Endodermal cell (in vitro differentiated cells): ENCODE results near the gene PCOLCE2. TPM values are rescaled to one million over a fixed set of nuclear protein-coding genes. Genes with fewer than 3 reads are reported as not detected.

Experiments used
- DNase-seq: peaks from one replicate; pipeline ENCODE4 v3.0.0-alpha.2; 2017
- H3K27ac ChIP-seq: 2 replicates; pipeline ENCODE4 v1.5.1; 2013; ENCODE audit warnings: mild to moderate bottlenecking, low read depth, low read length, moderate library complexity
- H3K27me3 ChIP-seq: 2 replicates; pipeline ENCODE4 v1.6.1; 2013; ENCODE audit warnings: mild to moderate bottlenecking, low read length, moderate library complexity; ENCODE audit not compliant: insufficient read depth, control insufficient read depth, poor library complexity, severe bottlenecking
- H3K36me3 ChIP-seq: 2 replicates; pipeline ENCODE4 v1.7.0; 2013; ENCODE audit warnings: mild to moderate bottlenecking, low read length, moderate library complexity; ENCODE audit not compliant: control insufficient read depth, insufficient read depth
- H3K4me1 ChIP-seq: one replicate; pipeline ENCODE4 v1.7.0; 2013; ENCODE audit warnings: low read length; ENCODE audit not compliant: control insufficient read depth, insufficient read depth
- H3K4me3 ChIP-seq: 2 replicates; pipeline ENCODE4 v1.5.1; 2013; ENCODE audit warnings: mild to moderate bottlenecking, low read length, moderate library complexity
- H3K9ac ChIP-seq: 2 replicates; pipeline ENCODE4 v1.6.1; 2013; ENCODE audit warnings: mild to moderate bottlenecking, low read length, moderate library complexity; ENCODE audit not compliant: poor library complexity, severe bottlenecking; ENCODE audit errors: extremely low read depth
- H3K9me3 ChIP-seq: 2 replicates; pipeline ENCODE4 v1.6.1; 2013; ENCODE audit warnings: mild to moderate bottlenecking, low read length, moderate library complexity; ENCODE audit not compliant: control insufficient read depth
- H3K27ac Mint-ChIP-seq: 2 replicates; pipeline ENCODE4 v1.8.0; 2020; ENCODE audit warnings: mixed read lengths
- H3K27me3 Mint-ChIP-seq: 2 replicates; pipeline ENCODE4 v1.8.0; 2021; ENCODE audit warnings: mild to moderate bottlenecking, mixed read lengths; ENCODE audit not compliant: insufficient read depth
- H3K36me3 Mint-ChIP-seq: 2 replicates; pipeline ENCODE4 v1.8.0; 2020; ENCODE audit warnings: low read depth, mixed read lengths
- H3K4me1 Mint-ChIP-seq: 2 replicates; pipeline ENCODE4 v1.8.0; 2020; ENCODE audit warnings: mixed read lengths
- H3K4me3 Mint-ChIP-seq: 2 replicates; pipeline ENCODE4 v1.8.0; 2020; ENCODE audit warnings: mild to moderate bottlenecking, moderate library complexity, mixed read lengths
- H3K9me3 Mint-ChIP-seq: 2 replicates; pipeline ENCODE4 v1.8.0; 2020; ENCODE audit warnings: mild to moderate bottlenecking, mixed read lengths
- WGBS, 2 experiments: methylation state at CpG; one replicate each; pipeline versions ENCODE4 v1.1.5 to v1.1.7; 2013; ENCODE audit warnings: missing lambda C conversion rate in 2 of 2, mixed read lengths in 1 of 2; ENCODE audit not compliant: insufficient coverage in 1 of 2, insufficient read length in 1 of 2; 5-methylcytosine and 5-hydroxymethylcytosine counted together
- total RNA-seq, 2 donors: library from RNA; stranded (reverse); fragmentation: NEBNext Ultra II Directional in 1 of 2; extraction: Animal tissue kit (Norgen Biotek cat#: 25700) in 1 of 2; gene quantifications; 2 replicates in 1 of 2; 3 replicates in 1 of 2; pipeline ENCODE4 v1.2.1, GENCODE V29; 2021
- TF ChIP-seq, protein P1 (sequence below): fragments of 200-600 bp; sonication (generic); conservative IDR thresholded peaks from 2 replicates; pipeline ENCODE4 v1.5.0; 2021; ENCODE audit warnings: antibody characterized with exemption, mild to moderate bottlenecking

The PCOLCE2 gene
- total RNA-seq, 2 donors from 2014 or later = 17.0 to 18.0 TPM

DNA sequence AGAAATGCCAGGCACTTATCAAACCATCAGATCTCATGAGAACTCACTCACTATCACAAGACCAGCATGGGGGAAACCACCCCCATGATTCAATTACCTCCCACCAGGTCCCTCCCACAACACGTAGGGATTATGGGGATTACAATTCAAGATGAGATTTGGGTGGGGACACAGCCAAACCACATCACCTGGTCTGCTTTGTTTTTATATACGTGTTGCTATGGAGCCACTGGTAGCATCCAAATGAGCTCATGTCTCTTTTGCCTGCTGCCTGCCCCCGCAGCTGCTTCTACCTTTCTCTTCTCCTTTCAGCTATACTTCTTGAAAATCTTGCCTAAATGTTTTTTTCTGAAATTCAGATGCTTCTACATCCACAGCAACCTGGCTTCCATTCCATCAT lies 26.8 kb upstream of the PCOLCE2 start:
- Mint-ChIP-seq H3K36me3 (no peaks in the 10 kb centered on the region), H3K9me3 (no peaks in the 10 kb centered on the region), H3K4me1 (peaks cover 7% of the 10 kb centered on the region), H3K4me3 (no peak overlapping the region), H3K27me3 (peaks cover 15% of the 10 kb centered on the region), H3K27ac (no peak overlapping the region)
- Histone ChIP-seq H3K27me3 (no peaks in the 10 kb centered on the region), H3K4me3 (no peak overlapping the region), H3K27ac (no peak overlapping the region), H3K9me3 (no peaks in the 10 kb centered on the region), H3K36me3 (no peaks in the 10 kb centered on the region), H3K4me1 (no peaks in the 10 kb centered on the region), H3K9ac (no peak overlapping the region)
- no peak for DNase-seq
- WGBS, 2 experiments = 80 to 87% methylated on average over 2 to 3 of the region's 3 CpGs
- TF ChIP-seq, protein P1, sequence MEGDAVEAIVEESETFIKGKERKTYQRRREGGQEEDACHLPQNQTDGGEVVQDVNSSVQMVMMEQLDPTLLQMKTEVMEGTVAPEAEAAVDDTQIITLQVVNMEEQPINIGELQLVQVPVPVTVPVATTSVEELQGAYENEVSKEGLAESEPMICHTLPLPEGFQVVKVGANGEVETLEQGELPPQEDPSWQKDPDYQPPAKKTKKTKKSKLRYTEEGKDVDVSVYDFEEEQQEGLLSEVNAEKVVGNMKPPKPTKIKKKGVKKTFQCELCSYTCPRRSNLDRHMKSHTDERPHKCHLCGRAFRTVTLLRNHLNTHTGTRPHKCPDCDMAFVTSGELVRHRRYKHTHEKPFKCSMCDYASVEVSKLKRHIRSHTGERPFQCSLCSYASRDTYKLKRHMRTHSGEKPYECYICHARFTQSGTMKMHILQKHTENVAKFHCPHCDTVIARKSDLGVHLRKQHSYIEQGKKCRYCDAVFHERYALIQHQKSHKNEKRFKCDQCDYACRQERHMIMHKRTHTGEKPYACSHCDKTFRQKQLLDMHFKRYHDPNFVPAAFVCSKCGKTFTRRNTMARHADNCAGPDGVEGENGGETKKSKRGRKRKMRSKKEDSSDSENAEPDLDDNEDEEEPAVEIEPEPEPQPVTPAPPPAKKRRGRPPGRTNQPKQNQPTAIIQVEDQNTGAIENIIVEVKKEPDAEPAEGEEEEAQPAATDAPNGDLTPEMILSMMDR = no peak

DNA sequence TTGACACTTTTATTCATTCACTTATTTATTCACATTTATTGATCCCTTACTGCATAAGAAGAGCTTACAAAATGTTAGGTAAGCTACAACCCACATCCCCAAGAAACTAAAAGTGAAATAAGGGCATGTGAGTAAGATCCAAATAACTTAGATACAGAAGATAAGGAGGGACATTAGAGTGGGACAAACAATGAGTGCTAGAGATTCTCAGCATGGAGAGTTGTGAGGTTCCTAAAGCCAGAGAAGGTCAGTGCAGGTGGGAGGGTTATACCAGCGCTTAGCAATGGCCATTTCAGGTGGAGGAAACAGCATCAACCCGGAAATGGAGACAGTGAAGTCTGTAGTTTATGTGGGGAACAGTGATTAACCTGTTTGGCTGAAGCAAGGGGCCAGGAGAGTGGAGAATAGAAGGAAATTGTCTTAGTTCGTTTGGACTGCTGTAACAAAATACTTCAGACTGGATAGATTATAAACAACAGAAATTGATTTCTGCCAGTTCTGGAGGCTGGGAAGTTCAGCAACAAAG lies 25.5 kb upstream of the PCOLCE2 start:
- Mint-ChIP-seq H3K4me1 (peaks cover 7% of the 10 kb centered on the region), H3K4me3 (no peak overlapping the region), H3K36me3 (no peaks in the 10 kb centered on the region), H3K27me3 (peaks cover 19% of the 10 kb centered on the region), H3K9me3 (no peaks in the 10 kb centered on the region), H3K27ac (no peak overlapping the region)
- H3K27ac ChIP-seq = no peak overlapping the region
- H3K27me3 ChIP-seq = no peaks in the 10 kb centered on the region
- WGBS, 2 experiments = 37 to 54% methylated on average over 3 of the region's 3 CpGs
- no peaks in the 10 kb centered on the region for H3K9me3 ChIP-seq
- H3K4me3 ChIP-seq = no peak overlapping the region
- TF ChIP-seq, protein P1 = no peak
- H3K9ac ChIP-seq = no peak overlapping the region
- H3K36me3 ChIP-seq = no peaks in the 10 kb centered on the region
- DNase-seq = no peak
- no peaks in the 10 kb centered on the region for H3K4me1 ChIP-seq

DNA sequence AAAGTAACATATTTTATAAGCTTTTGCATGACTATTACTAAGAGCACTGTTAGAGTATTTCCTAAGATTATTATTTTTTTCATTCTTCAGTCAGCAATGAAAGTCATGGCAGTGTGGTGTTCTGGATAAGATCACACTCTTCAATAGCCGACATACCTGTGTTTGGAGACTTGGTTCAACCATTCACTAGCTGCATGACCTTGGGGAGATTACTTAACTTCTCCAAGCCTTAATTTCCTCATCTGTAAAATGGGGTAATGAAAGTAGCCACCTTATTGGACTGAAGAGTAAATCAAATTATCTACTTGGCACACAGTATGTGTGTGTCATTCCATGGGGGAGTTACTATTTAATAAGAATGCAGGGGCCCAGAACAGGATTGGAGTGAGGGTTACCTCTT lies 24.5 kb upstream of the PCOLCE2 start:
- no peak for DNase-seq
- no peaks in the 10 kb centered on the region for H3K9me3 ChIP-seq
- no peak overlapping the region for H3K27ac Mint-ChIP-seq
- TF ChIP-seq, protein P1 = no peak
- peaks cover 14% of the 10 kb centered on the region for H3K27me3 Mint-ChIP-seq
- H3K4me3 Mint-ChIP-seq = no peak overlapping the region
- H3K4me1 Mint-ChIP-seq = peaks cover 7% of the 10 kb centered on the region
- no peak overlapping the region for H3K27ac ChIP-seq
- no peaks in the 10 kb centered on the region for H3K4me1 ChIP-seq
- H3K27me3 ChIP-seq = no peaks in the 10 kb centered on the region
- no peak overlapping the region for H3K9ac ChIP-seq
- no peaks in the 10 kb centered on the region for H3K36me3 Mint-ChIP-seq
- 92 to 100% methylated on average over 1 of the region's 1 CpG for WGBS, 2 experiments
- H3K9me3 Mint-ChIP-seq = no peaks in the 10 kb centered on the region
- no peaks in the 10 kb centered on the region for H3K36me3 ChIP-seq
- H3K4me3 ChIP-seq = no peak overlapping the region
